ENCODE measurements around the gene FJX1.

GRCh38 chr11:35611741-35612140, 6.5 kb upstream of the FJX1 start:
- TF ChIP-seq CTCF (IDR thresholded peaks at IDR 0.05), result no peak
- no peak for TF ChIP-seq POLR2AphosphoS5 (IDR thresholded peaks at IDR 0.05; ENCODE audit: insufficient read depth in 1 of 2, low read depth in 1 of 2)

Data from vagina (tissue), 2 donors.